IMR-90 (cell line): ENCODE measurements around the gene AGBL3. TPM values are rescaled to one million over a fixed set of nuclear protein-coding genes. Genes with fewer than 3 reads are reported as not detected.

Experiments
- ATAC-seq: fragments of 200-7000 bp; cut with Tn5 transposase; 2 replicates; pipeline ENCODE4 v1.9.1; 2020; ENCODE audit warnings: low read depth, mild to moderate bottlenecking, moderate library complexity
- BruUV-seq: library from RNA; stranded (reverse); fragments of 400-500 nt; replicated peaks from 2 replicates; lab custom pipeline; 2021; lab: Mats Ljungman, UMichigan
- CTCF ChIA-PET: fragments of 300-600 bp; formaldehyde crosslinking; extraction: SDS; loops from one replicate; lab custom pipeline; 2021; ENCODE audit warnings: antibody characterized with exemption; lab: Yijun Ruan, JAX
- POLR2A ChIA-PET: fragments of 300-600 bp; sonication (Branson Sonifier 250); formaldehyde crosslinking; loops from one replicate; lab custom pipeline; 2022; ENCODE audit warnings: antibody characterized with exemption; ENCODE audit not compliant: unreplicated experiment; lab: Charles Lee
- DNase-seq: peaks from one replicate; pipeline ENCODE4 v3.0.0; 2013
- H2AFZ ChIP-seq: replicated peaks from 2 replicates; pipeline ENCODE3; 2013; ENCODE audit warnings: low read length, mild to moderate bottlenecking; ENCODE audit not compliant: poor library complexity
- H2AK5ac ChIP-seq: 2 replicates; pipeline ENCODE4 v1.6.1; 2013; ENCODE audit warnings: low read depth, low read length, inconsistent platforms
- H2AK9ac ChIP-seq: replicated peaks from 2 replicates; pipeline ENCODE3; 2013; ENCODE audit warnings: mild to moderate bottlenecking, low read depth, low read length, moderate library complexity; ENCODE audit not compliant: poor library complexity
- H2BK120ac ChIP-seq: 2 replicates; pipeline ENCODE4 v1.6.1; 2013; ENCODE audit warnings: low read depth, low read length, inconsistent platforms
- H2BK15ac ChIP-seq: 3 replicates; pipeline ENCODE4 v1.6.1; 2013; ENCODE audit warnings: low read depth, low read length, inconsistent platforms
- H2BK20ac ChIP-seq: 2 replicates; pipeline ENCODE4 v1.6.1; 2013; ENCODE audit warnings: low read depth, mild to moderate bottlenecking, inconsistent platforms, low read length, moderate library complexity
- H2BK5ac ChIP-seq: 2 replicates; pipeline ENCODE4 v1.6.1; 2013; ENCODE audit warnings: mild to moderate bottlenecking, low read depth, low read length, inconsistent platforms; ENCODE audit not compliant: poor library complexity, severe bottlenecking
- H3K14ac ChIP-seq: replicated peaks from 2 replicates; pipeline ENCODE4 v1.6.1; 2013; ENCODE audit warnings: low read depth, low read length, inconsistent platforms
- H3K18ac ChIP-seq: 2 replicates; pipeline ENCODE4 v1.6.1; 2013; ENCODE audit warnings: low read depth, low read length, control low read depth
- H3K23ac ChIP-seq: 2 replicates; pipeline ENCODE4 v1.6.1; 2013; ENCODE audit warnings: low read depth, low read length, inconsistent platforms
- H3K27ac ChIP-seq: 2 replicates; pipeline ENCODE4 v1.5.1; 2013; ENCODE audit warnings: mild to moderate bottlenecking, control low read depth, low read length; ENCODE audit not compliant: insufficient read depth
- H3K27me3 ChIP-seq: 2 replicates; pipeline ENCODE4 v1.6.1; 2013; ENCODE audit warnings: low read length; ENCODE audit not compliant: control insufficient read depth, insufficient read depth
- H3K36me3 ChIP-seq: 2 replicates; pipeline ENCODE4 v1.6.1; 2013; ENCODE audit warnings: low read length, mixed read lengths; ENCODE audit not compliant: control insufficient read depth, insufficient read depth
- H3K4ac ChIP-seq: 2 replicates; pipeline ENCODE4 v1.6.1; 2013; ENCODE audit warnings: low read depth, low read length, inconsistent platforms
- H3K4me1 ChIP-seq: 2 replicates; pipeline ENCODE4 v1.6.1; 2013; ENCODE audit warnings: low read length, mixed read lengths; ENCODE audit not compliant: control insufficient read depth, insufficient read depth
- H3K4me2 ChIP-seq: 2 replicates; pipeline ENCODE4 v1.6.1; 2013; ENCODE audit warnings: low read depth, mild to moderate bottlenecking, control low read depth, low read length, moderate library complexity
- H3K4me3 ChIP-seq: 2 replicates; pipeline ENCODE4 v1.5.1; 2013; ENCODE audit warnings: low read depth, mild to moderate bottlenecking, control low read depth, low read length, moderate library complexity; ENCODE audit not compliant: insufficient read depth
- H3K56ac ChIP-seq: 2 replicates; pipeline ENCODE4 v1.6.1; 2013; ENCODE audit warnings: low read length, inconsistent platforms; ENCODE audit not compliant: insufficient read depth; ENCODE audit errors: extremely low read depth
- H3K79me1 ChIP-seq, 2 experiments: 2 replicates each; pipeline ENCODE4 v1.6.1; 2013; ENCODE audit warnings: low read length in 2 of 2, inconsistent platforms in 1 of 2, low read depth in 1 of 2
- H3K9ac ChIP-seq: 2 replicates; pipeline ENCODE4 v1.6.1; 2013; ENCODE audit warnings: low read depth, low read length, control low read depth
- H3K9me1 ChIP-seq: 2 replicates; pipeline ENCODE4 v1.6.1; 2013; ENCODE audit warnings: low read length, inconsistent platforms; ENCODE audit not compliant: insufficient read depth
- H3K9me3 ChIP-seq: 2 replicates; pipeline ENCODE4 v1.6.1; 2013; ENCODE audit warnings: low read length; ENCODE audit not compliant: control insufficient read depth, insufficient read depth
- H4K20me1 ChIP-seq: 2 replicates; pipeline ENCODE4 v1.6.1; 2013; ENCODE audit warnings: low read length, inconsistent platforms; ENCODE audit not compliant: insufficient read depth
- H4K5ac ChIP-seq: 2 replicates; pipeline ENCODE4 v1.6.1; 2013; ENCODE audit warnings: mild to moderate bottlenecking, low read depth, low read length, control low read depth
- H4K8ac ChIP-seq, 2 experiments: 2 replicates each; pipeline ENCODE4 v1.6.1; 2013; ENCODE audit warnings: low read depth in 2 of 2, low read length in 2 of 2, control low read depth in 1 of 2, inconsistent platforms in 1 of 2
- H4K91ac ChIP-seq: 2 replicates; pipeline ENCODE4 v1.6.1; 2013; ENCODE audit warnings: low read depth, low read length, inconsistent platforms; ENCODE audit not compliant: insufficient read depth
- CEBPB ChIP-seq: IDR thresholded peaks from 2 replicates; pipeline ENCODE4 v1.6.1; 2012; ENCODE audit warnings: low read depth, low read length, improper control_type of control experiment
- CHD1 ChIP-seq: IDR thresholded peaks from 2 replicates; pipeline ENCODE4 v1.6.1; 2012; ENCODE audit warnings: low read depth, low read length, improper control_type of control experiment
- POLR2A ChIP-seq: IDR thresholded peaks from 2 replicates; pipeline ENCODE4 v1.6.1; 2012; ENCODE audit warnings: mild to moderate bottlenecking, low read depth, low read length
- RAD21 ChIP-seq: IDR thresholded peaks from 2 replicates; pipeline ENCODE4 v1.6.1; 2012; ENCODE audit warnings: low read length, improper control_type of control experiment
- WGBS, 2 experiments: methylation state at CpG; one replicate each; pipeline versions ENCODE4 v1.1.5 to v1.1.7; 2013; ENCODE audit warnings: missing lambda C conversion rate in 2 of 2; ENCODE audit not compliant: insufficient read length in 1 of 2; ENCODE audit errors: extremely low coverage in 2 of 2; 5-methylcytosine and 5-hydroxymethylcytosine counted together
- dilution Hi-C: fragments of 300-500 bp; cut with HindIII; formaldehyde crosslinking; loops from one replicate; pipeline ENCODE4 v1.14.3; 2018; ENCODE audit warnings: low sequenced_read_pairs; ENCODE audit not compliant: unreplicated experiment
- in situ Hi-C: fragments of 300-500 bp; cut with MboI; formaldehyde crosslinking; loops from 3 replicates; pipeline ENCODE4 v1.14.3; 2019; ENCODE audit warnings: low sequenced_read_pairs, inconsistent platforms, mixed read lengths
- intact Hi-C: fragments of 100-400 bp; cut with micrococcal nuclease; formaldehyde crosslinking; loops from 2 replicates; pipeline ENCODE4 v1.10.0; 2022
- polyA plus RNA-seq, 3 experiments: library from polyadenylated mRNA; depleted of rRNA; stranded (reverse); fragments of >200 nt; gene quantifications; 2 replicates each; pipeline ENCODE4 v1.2.3, GENCODE V29; 2012; ENCODE audit warnings: low replicate concordance in 1 of 3
- total RNA-seq: library from RNA; depleted of rRNA; stranded (reverse); fragments of >200 nt; gene quantifications from 2 replicates; pipeline ENCODE4 v1.2.3, GENCODE V29; 2012

Gene AGBL3
- total and polyA plus RNA-seq, 2 of the 4 experiments (the other 2 are of a cell fraction): 0.18 to 0.65 TPM

GRCh38 chr7:134949171-134949570, 37.1 kb upstream of the AGBL3 start:
- Histone ChIP-seq H4K5ac (peak overlapping the region; percentile 8; the same call in 1 of the 2 replicates), H3K9me3 (no peaks in the 10 kb centered on the region), H2AK9ac (no peak overlapping the region), H4K91ac (no peak overlapping the region), H3K4ac (peak overlapping the region; percentile 16; the same call in 1 of the 2 replicates), H2AK5ac (no peak overlapping the region), H4K20me1 (no peaks in the 10 kb centered on the region), H2BK15ac (no peak overlapping the region), H3K18ac (peak overlapping the region; percentile 37; the same call in 1 of the 2 replicates), H3K4me2 (no peak overlapping the region), H3K4me1 (peaks cover 1% of the 10 kb centered on the region; the same call in 1 of the 2 replicates), H3K27me3 (no peaks in the 10 kb centered on the region), H2BK5ac (peak overlapping the region; percentile 25), H3K56ac (no peak overlapping the region), H2BK120ac (no peak overlapping the region), H3K9me1 (no peaks in the 10 kb centered on the region), H3K23ac (no peak overlapping the region), H3K36me3 (peaks cover 50% of the 10 kb centered on the region), H2AFZ (no peak overlapping the region), H3K9ac (no peak overlapping the region), H3K4me3 (no peak overlapping the region), H3K79me1 (peaks cover 18 to 43% of the 10 kb centered on the region in 2 experiments), H3K27ac (no peak overlapping the region), H2BK20ac (no peak overlapping the region), H3K14ac (no peak overlapping the region; the same call in 1 of the 2 replicates), H4K8ac (no peak overlapping the region)
- WGBS, 2 experiments: no CpG with 5 or more reads among the region's 3 CpGs
- peak; percentile 36 for ATAC-seq
- no peak for TF ChIP-seq POLR2A
- no peak for TF ChIP-seq CHD1
- TF ChIP-seq RAD21: no peak
- 0 out of 2 replicates have a peak, but pooled peaks have one; percentile 16 for TF ChIP-seq CEBPB
- DNase-seq: no peak
- dilution Hi-C loops: no loop called here
- ChIA-PET CTCF (no interaction called here), POLR2A (interaction anchor here (0.6 kb wide), 1 partner anchor 286 kb away, joined by 3 read pairs; no protein-coding TSS in a partner anchor)
- intact Hi-C loops: no loop called here
- BruUV-seq: no TSS peak
- in situ Hi-C loops: loop anchor here (5.0 kb wide), 1 partner anchor 262 kb away; no protein-coding TSS in a partner anchor
